NCI-H2171 (cell line): ENCODE measurements around the gene GTF3C2.

Experiments
- DNase-seq: peaks from one replicate; lab custom pipeline; 2025; lab: John Stamatoyannopoulos, UW

GTF3C2 gene

DNA sequence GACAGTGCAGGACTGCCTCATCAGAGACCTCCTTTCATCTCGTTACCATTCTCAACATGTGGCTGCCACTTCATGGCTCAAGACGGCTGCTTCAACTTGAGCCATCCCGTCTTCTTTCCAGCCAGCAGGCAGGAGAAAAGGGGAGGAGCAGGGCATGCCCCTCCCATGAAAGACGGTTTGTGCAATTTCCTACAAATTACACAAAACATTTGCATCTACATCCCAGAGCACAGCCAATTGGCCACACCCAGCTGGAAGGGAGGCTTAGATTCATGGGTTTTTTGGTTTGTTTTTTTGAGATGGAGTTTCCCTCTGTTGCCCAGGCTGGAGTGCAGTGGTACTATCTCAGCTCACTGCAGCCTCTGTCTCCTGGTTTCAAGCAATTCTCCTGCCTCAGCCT is 60.1 kb downstream of the GTF3C2 start:
- DNase-seq = no peak

DNA sequence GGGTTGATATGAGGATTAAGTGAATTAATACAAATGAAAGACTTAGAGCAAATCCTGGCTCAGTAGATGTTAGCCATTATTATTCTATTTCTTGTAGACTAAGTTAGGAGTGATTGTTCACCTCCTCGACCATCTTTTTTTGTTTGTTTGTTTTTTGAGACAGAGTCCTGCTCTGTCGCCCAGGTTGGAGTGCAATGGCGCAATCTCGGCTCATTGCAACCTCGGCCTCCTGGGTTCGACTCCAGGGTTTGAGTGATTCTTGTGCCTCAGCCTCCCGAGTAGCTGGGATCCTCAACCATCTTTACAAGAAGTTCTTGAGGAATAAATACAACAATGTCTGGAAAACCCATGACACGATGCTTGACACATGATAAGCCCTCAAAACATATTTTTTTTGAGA is 61.6 kb downstream of the GTF3C2 start:
- DNase-seq = no peak

DNA sequence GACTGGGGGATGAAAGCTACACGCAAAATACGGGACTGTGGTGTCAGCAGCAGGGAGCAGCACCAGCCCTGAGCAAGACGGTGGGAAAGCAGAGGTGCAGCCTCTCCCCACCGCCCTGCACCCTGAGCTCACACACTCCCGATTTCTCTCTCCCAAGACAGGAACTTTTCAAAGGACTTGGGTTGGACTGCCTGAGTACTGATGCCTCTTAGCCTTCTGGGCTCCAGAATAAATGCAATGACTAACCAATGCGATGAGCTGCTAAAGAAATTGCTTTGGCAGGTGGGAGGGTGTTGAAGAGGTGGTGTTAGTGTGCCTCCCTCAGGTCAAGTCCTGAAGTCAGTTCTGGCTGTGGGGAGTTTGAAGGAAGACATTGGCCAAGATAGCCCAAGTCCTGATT is 64.7 kb downstream of the GTF3C2 start:
- no peak for DNase-seq

DNA sequence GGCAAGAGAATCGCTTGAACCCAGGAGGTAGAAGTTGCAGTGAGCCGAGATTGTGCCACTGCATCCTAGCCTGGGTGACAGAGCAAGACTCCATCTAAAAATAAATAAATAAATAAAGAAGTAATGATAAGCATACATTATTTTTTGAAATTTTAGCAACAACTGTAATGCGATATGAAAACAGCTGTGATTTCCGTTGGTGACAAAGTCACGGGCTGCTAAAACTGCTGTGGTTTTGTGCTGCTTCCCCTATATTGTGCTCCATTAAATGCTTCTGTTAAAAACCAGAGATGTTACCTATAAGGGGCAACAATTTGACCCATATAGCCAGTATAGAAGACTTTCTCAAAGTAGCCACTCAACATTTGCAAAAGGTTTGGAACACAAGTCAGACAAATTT is 66.0 kb downstream of the GTF3C2 start:
- no peak for DNase-seq

- DNase-seq = no peak
Measured at GRCh38 chr2:27288610-27289009, 68.0 kb downstream of the GTF3C2 start.

GRCh38 chr2:27285481-27285880 is 71.1 kb downstream of the GTF3C2 start:
- DNase-seq = no peak

GRCh38 chr2:27284996-27285395 is 71.6 kb downstream of the GTF3C2 start:
- DNase-seq = no peak

- no peak for DNase-seq
Measured at GRCh38 chr2:27282892-27283291, 73.7 kb downstream of the GTF3C2 start.

DNA sequence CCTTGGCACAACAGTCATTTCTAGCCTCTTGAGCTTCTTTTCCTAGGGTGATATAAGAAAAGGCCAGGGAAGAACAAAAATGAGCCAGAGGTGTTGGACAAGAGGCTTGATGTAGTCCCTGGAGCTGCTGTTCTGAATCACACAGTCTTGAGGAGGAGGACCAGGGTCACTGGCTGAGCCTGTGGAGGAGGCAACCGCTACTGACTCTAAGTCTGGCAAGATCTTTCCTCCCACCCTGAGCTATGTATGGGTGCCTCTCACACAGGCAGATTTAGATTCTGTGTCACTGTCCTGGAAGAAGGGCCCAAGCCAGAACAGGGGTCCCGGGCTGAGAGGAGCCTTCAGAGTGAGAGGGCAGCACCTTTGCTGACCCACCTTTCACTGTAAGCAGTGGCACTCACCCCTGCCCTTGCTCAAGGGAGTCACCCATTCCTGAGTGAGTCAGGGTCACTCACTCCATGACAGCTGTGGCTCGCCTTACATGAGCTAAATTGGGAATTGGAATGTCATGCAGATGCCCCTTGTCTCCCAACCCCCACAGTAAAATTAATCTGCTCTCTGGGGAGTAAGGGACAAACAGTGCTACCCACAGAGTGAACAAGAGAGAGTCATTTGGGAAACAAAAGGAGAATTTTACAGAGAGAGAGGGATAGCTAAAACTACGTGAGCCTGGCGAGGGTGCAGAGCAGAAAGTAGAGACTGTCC is 74.6 kb downstream of the GTF3C2 start, which contains the start of gene TRIM54:
Gene TRIM54 (plus strand): TSS at position 575 of the 705 bp plus-strand sequence. CDS start 303 bp downstream, outside the sequence.
- no peak for DNase-seq

- DNase-seq = no peak
Measured at GRCh38 chr2:27281442-27281841, 75.1 kb downstream of the GTF3C2 start.

DNA sequence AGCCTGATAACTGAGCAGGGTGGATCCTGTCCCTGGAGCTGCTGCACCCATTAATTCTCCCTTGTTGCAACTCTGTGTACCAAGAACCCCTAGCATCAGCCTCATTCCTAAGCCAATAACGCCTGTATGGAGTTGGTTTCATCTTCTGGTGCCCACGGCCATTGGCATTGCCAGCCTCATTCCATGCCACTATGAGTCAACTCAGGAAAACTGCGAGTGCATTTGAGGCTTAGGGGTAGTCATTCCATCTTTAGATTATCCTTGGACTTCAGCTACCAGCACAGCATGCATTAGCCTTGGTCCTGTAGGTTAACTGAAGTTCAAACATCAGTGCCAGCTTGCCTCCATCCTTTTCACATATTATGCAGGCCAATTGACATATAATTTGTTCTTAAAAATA is 75.7 kb downstream of the GTF3C2 start:
- DNase-seq = no peak

DNA sequence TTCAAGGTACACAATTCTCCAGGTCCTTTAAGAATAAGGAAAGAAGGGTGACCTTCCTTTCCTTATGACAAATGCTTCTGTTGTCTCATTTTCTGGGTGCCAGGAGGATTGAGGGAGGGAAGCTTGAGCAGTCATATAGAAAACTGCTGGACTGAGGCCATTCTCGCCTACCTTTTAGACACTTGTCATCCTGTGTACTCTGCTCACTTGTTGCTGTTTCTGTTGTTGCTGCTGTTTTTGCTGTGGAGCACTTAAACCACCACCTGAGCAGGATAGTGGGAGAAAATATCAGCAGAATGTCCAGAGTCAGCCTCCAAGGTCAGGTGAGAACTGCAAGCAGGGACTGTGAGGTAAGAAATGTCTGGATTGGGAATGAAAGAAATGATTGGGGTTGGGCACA is 78.6 kb downstream of the GTF3C2 start:
- DNase-seq = no peak
